ENCODE data around the gene AHNAK.
"Not testable (repeated sequence)": the region's sequence is repeated elsewhere in the genome, so short reads cannot be mapped to it uniquely, and the experiment has no call there.

The AHNAK gene

DNA sequence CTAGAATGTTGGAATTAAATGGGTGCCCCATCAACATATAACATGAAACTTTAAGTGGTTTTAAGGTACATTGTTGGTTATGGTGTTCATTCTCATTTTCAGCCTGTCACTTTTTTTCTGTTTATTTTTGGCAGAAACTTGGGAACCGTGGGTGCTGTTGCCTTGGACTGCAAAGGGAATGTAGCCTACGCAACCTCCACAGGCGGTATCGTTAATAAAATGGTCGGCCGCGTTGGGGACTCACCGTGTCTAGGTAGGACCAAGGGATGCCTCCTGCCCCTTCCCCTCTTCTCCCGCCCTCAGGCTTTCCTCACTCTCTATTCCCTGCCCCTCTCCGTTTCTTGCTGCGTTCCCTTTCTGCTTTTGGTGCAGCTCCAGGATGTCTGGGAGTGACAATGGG, 157.6 kb downstream of the AHNAK start:
- no peak for DNase-seq (ENCODE audit: low read depth)
- TF ChIP-seq, protein P1, sequence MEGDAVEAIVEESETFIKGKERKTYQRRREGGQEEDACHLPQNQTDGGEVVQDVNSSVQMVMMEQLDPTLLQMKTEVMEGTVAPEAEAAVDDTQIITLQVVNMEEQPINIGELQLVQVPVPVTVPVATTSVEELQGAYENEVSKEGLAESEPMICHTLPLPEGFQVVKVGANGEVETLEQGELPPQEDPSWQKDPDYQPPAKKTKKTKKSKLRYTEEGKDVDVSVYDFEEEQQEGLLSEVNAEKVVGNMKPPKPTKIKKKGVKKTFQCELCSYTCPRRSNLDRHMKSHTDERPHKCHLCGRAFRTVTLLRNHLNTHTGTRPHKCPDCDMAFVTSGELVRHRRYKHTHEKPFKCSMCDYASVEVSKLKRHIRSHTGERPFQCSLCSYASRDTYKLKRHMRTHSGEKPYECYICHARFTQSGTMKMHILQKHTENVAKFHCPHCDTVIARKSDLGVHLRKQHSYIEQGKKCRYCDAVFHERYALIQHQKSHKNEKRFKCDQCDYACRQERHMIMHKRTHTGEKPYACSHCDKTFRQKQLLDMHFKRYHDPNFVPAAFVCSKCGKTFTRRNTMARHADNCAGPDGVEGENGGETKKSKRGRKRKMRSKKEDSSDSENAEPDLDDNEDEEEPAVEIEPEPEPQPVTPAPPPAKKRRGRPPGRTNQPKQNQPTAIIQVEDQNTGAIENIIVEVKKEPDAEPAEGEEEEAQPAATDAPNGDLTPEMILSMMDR (IDR thresholded peaks at IDR 0.05; ENCODE audit: low read depth, low read length): no peak
- TF ChIP-seq POLR2A (IDR thresholded peaks at IDR 0.05; ENCODE audit: extremely low read depth, insufficient read length): no peak
- no peak for TF ChIP-seq MYC (IDR thresholded peaks at IDR 0.05; ENCODE audit: low read depth, low read length)
- TF ChIP-seq, protein P2, sequence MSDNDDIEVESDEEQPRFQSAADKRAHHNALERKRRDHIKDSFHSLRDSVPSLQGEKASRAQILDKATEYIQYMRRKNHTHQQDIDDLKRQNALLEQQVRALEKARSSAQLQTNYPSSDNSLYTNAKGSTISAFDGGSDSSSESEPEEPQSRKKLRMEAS (IDR thresholded peaks at IDR 0.05; ENCODE audit: low read depth, low read length): no peak
- H3K4me3 ChIP-seq (ENCODE audit: low read depth, low read length): no peak overlapping the region

DNA sequence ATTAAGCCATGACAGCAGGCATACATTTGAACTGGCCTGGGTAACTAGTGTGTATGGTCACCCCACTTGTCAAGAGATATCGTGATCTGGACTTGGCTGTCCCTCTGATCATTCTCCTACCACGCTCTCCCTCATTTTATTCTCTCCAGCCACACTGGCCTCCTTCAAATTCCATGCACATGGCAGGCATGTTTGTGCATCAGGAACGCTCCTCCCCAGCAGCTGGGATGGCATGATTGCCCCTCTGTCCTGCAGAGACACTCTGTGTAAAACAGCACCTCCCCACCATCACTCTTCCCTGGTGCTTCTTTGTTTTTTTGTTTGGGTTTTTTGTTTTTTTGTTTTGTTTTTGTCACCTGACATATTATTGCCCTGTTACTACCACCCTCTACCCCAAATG, 159.2 kb downstream of the AHNAK start:
- DNase-seq (ENCODE audit: low read depth): no peak
- no peak for TF ChIP-seq MYC (IDR thresholded peaks at IDR 0.05; ENCODE audit: low read depth, low read length)
- TF ChIP-seq, protein P1 (IDR thresholded peaks at IDR 0.05; ENCODE audit: low read depth, low read length): no peak
- TF ChIP-seq, protein P2 (IDR thresholded peaks at IDR 0.05; ENCODE audit: low read depth, low read length): no peak
- TF ChIP-seq POLR2A (IDR thresholded peaks at IDR 0.05; ENCODE audit: extremely low read depth, insufficient read length): no peak

DNA sequence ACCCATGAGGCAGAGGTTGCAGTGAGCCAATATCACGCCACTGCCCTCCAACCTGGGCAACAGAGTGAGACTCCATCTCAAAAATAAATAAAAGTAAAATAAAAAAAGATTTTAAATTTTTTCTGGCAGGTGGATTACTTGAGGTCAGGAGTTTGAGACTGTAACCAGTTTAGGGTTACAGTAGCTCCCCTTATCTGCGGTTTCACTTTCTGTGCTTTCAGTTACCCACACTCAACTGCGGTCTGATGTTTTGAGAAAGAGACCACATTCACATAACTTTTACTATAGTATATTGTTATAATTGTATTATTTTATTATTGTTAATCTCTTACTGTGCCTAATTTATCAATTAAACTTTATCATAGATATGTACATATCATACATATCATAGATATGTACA, 160.5 kb downstream of the AHNAK start:
- H3K4me3 ChIP-seq (ENCODE audit: low read depth, low read length); DNase-seq (ENCODE audit: low read depth): not testable (repeated sequence)

More for the DNA sequence above, 159.2 kb downstream of the AHNAK start:
- H3K4me3 ChIP-seq (ENCODE audit: low read depth, low read length): no peak overlapping the region

DNA sequence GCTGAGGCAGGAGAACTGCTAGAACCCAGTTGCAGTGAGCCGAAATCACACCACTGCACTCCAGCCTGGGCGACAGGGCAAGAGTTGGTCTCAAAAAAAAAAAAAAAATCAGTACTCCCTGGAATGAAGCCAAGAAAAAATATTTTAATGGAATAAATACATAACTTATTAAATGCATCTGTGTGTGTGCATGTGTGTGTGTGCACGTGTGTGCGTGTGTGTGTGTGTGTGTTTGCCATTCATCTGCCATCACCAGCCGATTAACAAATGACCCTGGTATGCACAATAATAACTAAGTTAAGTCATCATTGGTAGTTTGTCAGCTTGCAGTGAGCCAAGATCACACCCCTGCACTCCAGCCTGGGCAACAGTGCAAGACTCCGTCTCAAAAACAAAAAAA, 162.8 kb downstream of the AHNAK start:
- TF ChIP-seq, protein P1 (IDR thresholded peaks at IDR 0.05; ENCODE audit: low read depth, low read length): no peak
- TF ChIP-seq, protein P2 (IDR thresholded peaks at IDR 0.05; ENCODE audit: low read depth, low read length): no peak
- no peak for TF ChIP-seq MYC (IDR thresholded peaks at IDR 0.05; ENCODE audit: low read depth, low read length)
- H3K4me3 ChIP-seq (ENCODE audit: low read depth, low read length): no peak overlapping the region
- no peak for DNase-seq (ENCODE audit: low read depth)
